GM19397 (cell line): ENCODE results near the gene PFKP.

Experiments
- ATAC-seq: cut with Tn5 transposase; IDR thresholded peaks from one replicate; pipeline ENCODE4 v1.9.1; 2021; ENCODE audit warnings: mild to moderate bottlenecking, moderate library complexity; ENCODE audit not compliant: unreplicated experiment

Gene PFKP

GRCh38 chr10:3185386-3185785, 118.0 kb downstream of the PFKP start:
- ATAC-seq, result no peak

GRCh38 chr10:3186368-3186767, 119.0 kb downstream of the PFKP start:
- no peak for ATAC-seq
